ENCODE data around the gene SFTA2. TPM values are rescaled to one million over a fixed set of nuclear protein-coding genes. Genes with fewer than 3 reads are reported as not detected.

Gene SFTA2
- total and polyA plus RNA-seq, 12 donors: not detected

GRCh38 chr6:30915591-30915946 is 16.4 kb downstream of the SFTA2 start:
- peak; percentile 28 to 74 (median 69) for TF ChIP-seq CTCF (IDR thresholded peaks at IDR 0.05)
- no peaks in the 10 kb centered on the region for H3K9me3 ChIP-seq
- peak overlapping the region in 2 of 10 donors; percentile 67 to 76 for H3K4me3 ChIP-seq
- intact Hi-C loops (cut with DNase I): loop anchor here in 7 of 10 donors (1.0 to 10.0 kb wide), 10 partner anchors 127 to 172 kb away; no protein-coding TSS in a partner anchor
- H3K27me3 ChIP-seq: no peaks in the 10 kb centered on the region
- 14 to 17% methylated on average over 5 of the region's 5 CpGs for WGBS, 2 donors
- H3K4me1 ChIP-seq: peaks cover 5 to 26% (median 23%) of the 10 kb centered on the region in 9 donors
- ATAC-seq (peak; percentile 10 to 56 (median 37)), DNase-seq (peak in 1 of 2 donors; percentile 49)
- peak overlapping the region in 8 of 10 donors; percentile 88 to 98 (median 94) for H3K27ac ChIP-seq
- peaks cover 0 to 72% (median 42%) of the 10 kb centered on the region in 9 donors for H3K36me3 ChIP-seq

- no peaks in the 10 kb centered on the region for H3K9me3 ChIP-seq
- H3K4me3 ChIP-seq: peak overlapping the region; percentile 40 to 86 (median 62)
- peaks cover 0 to 72% (median 42%) of the 10 kb centered on the region in 9 donors for H3K36me3 ChIP-seq
- no peak for TF ChIP-seq CTCF (IDR thresholded peaks at IDR 0.05)
- WGBS, 2 donors: 38 to 39% methylated on average over 17 of the region's 17 CpGs
- peak in 6 of 8 donors; percentile 1 to 10 (median 3) for ATAC-seq
- H3K27me3 ChIP-seq: no peaks in the 10 kb centered on the region
- H3K4me1 ChIP-seq: peaks cover 5 to 26% (median 23%) of the 10 kb centered on the region in 9 donors
- intact Hi-C loops (cut with DNase I): loop anchor here in 8 of 10 donors (1.0 to 10.0 kb wide), 11 partner anchors 127 to 172 kb away; no protein-coding TSS in a partner anchor
- peak in 1 of 2 donors; percentile 12 for DNase-seq
- peak overlapping the region; percentile 76 to 98 (median 93) for H3K27ac ChIP-seq
These were observed 16.9 kb downstream of the SFTA2 start for GRCh38 chr6:30914854-30915590.

GRCh38 chr6:30914076-30914853 is 17.7 kb downstream of the SFTA2 start, which contains the start of gene VARS2:
Gene VARS2, plus strand, starts transcription at chr6:30914238. Its CDS starts 599 bp downstream, at chr6:30914837.
- WGBS, 2 donors: 0% methylated on average over 50 to 52 of the region's 52 CpGs

More at GRCh38 chr6:30914076-30914853, 17.7 kb downstream of the SFTA2 start, which contains the start of gene VARS2:
- peak within 1 kb of the TSS; percentile 76 to 98 (median 93) for H3K27ac ChIP-seq
- DNase-seq (peak; percentile 90 to 92), ATAC-seq (peak; percentile 94 to 98 (median 97))
- peaks cover 5 to 31% (median 24%) of the 10 kb centered on the region in 9 donors for H3K4me1 ChIP-seq
- TF ChIP-seq CTCF (IDR thresholded peaks at IDR 0.05): peak in 8 of 9 donors; percentile 7 to 65 (median 42)
- peak within 1 kb of the TSS; percentile 40 to 86 (median 62) for H3K4me3 ChIP-seq
- H3K9me3 ChIP-seq: no peaks in the 10 kb centered on the region
- intact Hi-C loops (cut with DNase I): loop anchor here in 6 of 10 donors (1.0 to 10.0 kb wide), 6 partner anchors 129 to 158 kb away; no protein-coding TSS in a partner anchor
- peaks cover 0 to 72% (median 36%) of the 10 kb centered on the region in 9 donors for H3K36me3 ChIP-seq
- no peaks in the 10 kb centered on the region for H3K27me3 ChIP-seq

All from heart right ventricle (tissue), 16 donors.